Measurements from ENCODE around the gene C6orf132. TPM values are rescaled to one million over a fixed set of nuclear protein-coding genes. Genes with fewer than 3 reads are reported as not detected.

The C6orf132 gene
- total and polyA plus RNA-seq, 2 of the 4 experiments (the other 2 are of a cell fraction): 0.72 to 1.7 TPM

DNA sequence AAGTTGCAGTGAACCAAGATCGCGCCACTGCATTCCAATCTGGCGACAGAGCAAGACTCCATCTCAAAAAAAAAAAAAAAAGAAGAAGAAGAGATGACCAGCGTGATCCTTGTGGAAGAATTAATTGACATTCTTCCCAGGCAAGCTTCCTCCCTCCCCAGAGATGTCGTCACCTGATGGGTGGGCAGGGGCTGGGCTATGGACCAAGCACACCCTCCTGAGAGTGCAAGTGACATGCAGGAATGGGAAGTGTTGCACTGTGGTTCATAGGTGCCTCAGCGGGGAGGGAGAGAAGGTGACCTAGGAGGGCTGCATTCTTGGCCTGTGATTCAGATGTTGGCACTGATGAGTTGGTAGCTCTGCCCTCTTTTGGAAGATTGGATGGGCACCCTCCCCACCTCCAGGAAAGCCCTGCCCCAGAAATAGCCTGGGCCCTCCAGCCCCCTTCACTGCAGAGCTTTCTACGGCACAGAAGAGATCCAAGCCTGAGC lies 54.3 kb downstream of the C6orf132 start:
- Histone ChIP-seq H4K5ac (ENCODE audit: low read depth, low read length) (no peak overlapping the region), H3K27ac (ENCODE audit: insufficient read depth, low read length) (no peak overlapping the region), H3K18ac (ENCODE audit: low read depth, low read length) (no peak overlapping the region), H4K91ac (ENCODE audit: insufficient read depth, low read depth, low read length) (no peak overlapping the region; the same call in 1 of the 2 replicates), H2BK20ac (ENCODE audit: low read depth, low read length) (peak overlapping the region; percentile 16; the same call in 1 of the 2 replicates), H3K27me3 (ENCODE audit: control insufficient read depth, insufficient read depth, low read length) (peaks cover 2% of the 10 kb centered on the region; the same call in 1 of the 2 replicates), H3K4me1 (ENCODE audit: control insufficient read depth, insufficient read depth, low read length) (no peaks in the 10 kb centered on the region), H2AFZ (replicated peaks; ENCODE audit: low read length, poor library complexity) (peak overlapping the region; percentile 83), H3K9me1 (ENCODE audit: insufficient read depth, low read length) (peaks cover 3% of the 10 kb centered on the region), H3K4ac (ENCODE audit: low read depth, low read length) (peak overlapping the region; percentile 33), H3K56ac (ENCODE audit: extremely low read depth, insufficient read depth, low read length) (no peak overlapping the region), H3K9ac (ENCODE audit: low read depth, low read length) (no peak overlapping the region), H4K20me1 (ENCODE audit: insufficient read depth, low read length) (no peaks in the 10 kb centered on the region), H3K23ac (ENCODE audit: low read depth, low read length) (no peak overlapping the region), H2BK120ac (ENCODE audit: low read depth, low read length) (0 out of 2 replicates have a peak overlapping the region, but pooled peaks have one; percentile 26), H3K4me3 (ENCODE audit: insufficient read depth, low read depth, low read length) (no peak overlapping the region), H3K4me2 (ENCODE audit: low read depth, low read length) (no peak overlapping the region), H4K8ac (ENCODE audit: low read depth in 2 of 2, low read length in 2 of 2) (0 out of 4 replicates have a peak overlapping the region, but pooled peaks of 1 of the 2 experiments have one; percentile 18), H3K36me3 (ENCODE audit: control insufficient read depth, insufficient read depth, low read length) (no peaks in the 10 kb centered on the region), H2AK5ac (ENCODE audit: low read depth, low read length) (peak overlapping the region; percentile 7; the same call in 1 of the 2 replicates), H2AK9ac (replicated peaks; ENCODE audit: low read depth, low read length, poor library complexity) (peak overlapping the region; percentile 52), H3K79me1 (ENCODE audit: low read depth in 1 of 2, low read length in 2 of 2) (no peaks in the 10 kb centered on the region), H2BK5ac (ENCODE audit: low read depth, low read length, poor library complexity, severe bottlenecking) (no peak overlapping the region), H3K14ac (replicated peaks; ENCODE audit: low read depth, low read length) (0 out of 2 replicates have a peak overlapping the region, but pooled peaks have one; percentile 31), H3K9me3 (ENCODE audit: control insufficient read depth, insufficient read depth, low read length) (no peaks in the 10 kb centered on the region), H2BK15ac (ENCODE audit: low read depth, low read length) (no peak overlapping the region)
- in situ Hi-C loops (cut with MboI; ENCODE audit: low sequenced_read_pairs): loop anchor here (25.0 kb wide), 1 partner anchor 799 kb away; the partner anchor contains the start of gene RPL7L1
- no peak for TF ChIP-seq RFX5 (IDR thresholded peaks at IDR 0.05; ENCODE audit: low read depth, low read length)
- TF ChIP-seq BHLHE40 (IDR thresholded peaks at IDR 0.05; ENCODE audit: low read depth, low read length): no peak
- no peak for TF ChIP-seq USF2 (IDR thresholded peaks at IDR 0.05; ENCODE audit: low read depth, low read length)
- no peak for TF ChIP-seq FOS (IDR thresholded peaks at IDR 0.05; ENCODE audit: low read depth, low read length)
- no peak for TF ChIP-seq CEBPB (IDR thresholded peaks at IDR 0.05; ENCODE audit: low read depth, low read length)
- TF ChIP-seq, protein P1, sequence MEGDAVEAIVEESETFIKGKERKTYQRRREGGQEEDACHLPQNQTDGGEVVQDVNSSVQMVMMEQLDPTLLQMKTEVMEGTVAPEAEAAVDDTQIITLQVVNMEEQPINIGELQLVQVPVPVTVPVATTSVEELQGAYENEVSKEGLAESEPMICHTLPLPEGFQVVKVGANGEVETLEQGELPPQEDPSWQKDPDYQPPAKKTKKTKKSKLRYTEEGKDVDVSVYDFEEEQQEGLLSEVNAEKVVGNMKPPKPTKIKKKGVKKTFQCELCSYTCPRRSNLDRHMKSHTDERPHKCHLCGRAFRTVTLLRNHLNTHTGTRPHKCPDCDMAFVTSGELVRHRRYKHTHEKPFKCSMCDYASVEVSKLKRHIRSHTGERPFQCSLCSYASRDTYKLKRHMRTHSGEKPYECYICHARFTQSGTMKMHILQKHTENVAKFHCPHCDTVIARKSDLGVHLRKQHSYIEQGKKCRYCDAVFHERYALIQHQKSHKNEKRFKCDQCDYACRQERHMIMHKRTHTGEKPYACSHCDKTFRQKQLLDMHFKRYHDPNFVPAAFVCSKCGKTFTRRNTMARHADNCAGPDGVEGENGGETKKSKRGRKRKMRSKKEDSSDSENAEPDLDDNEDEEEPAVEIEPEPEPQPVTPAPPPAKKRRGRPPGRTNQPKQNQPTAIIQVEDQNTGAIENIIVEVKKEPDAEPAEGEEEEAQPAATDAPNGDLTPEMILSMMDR (conservative IDR thresholded peaks at IDR 0.05; ENCODE audit: low read depth, low read length): no peak
- TF ChIP-seq SMC3 (IDR thresholded peaks at IDR 0.05; ENCODE audit: low read depth, low read length): no peak
- no peak for TF ChIP-seq RAD21 (IDR thresholded peaks at IDR 0.05; ENCODE audit: low read length)
- TF ChIP-seq MXI1 (IDR thresholded peaks at IDR 0.05; ENCODE audit: borderline replicate concordance, low read depth, low read length): no peak
- TF ChIP-seq MAZ (IDR thresholded peaks at IDR 0.05; ENCODE audit: borderline replicate concordance, low read depth, low read length): no peak
- no peak for TF ChIP-seq RCOR1 (IDR thresholded peaks at IDR 0.05; ENCODE audit: insufficient replicate concordance, low read length)
- TF ChIP-seq CHD1 (IDR thresholded peaks at IDR 0.05; ENCODE audit: low read depth, low read length): no peak
- TF ChIP-seq NFE2L2 (IDR thresholded peaks at IDR 0.05; ENCODE audit: low read depth, low read length): no peak
- no peak for TF ChIP-seq MAFK (IDR thresholded peaks at IDR 0.05; ENCODE audit: low read depth, low read length)
- WGBS, 2 experiments (ENCODE audit: extremely low coverage in 2 of 2, insufficient read length in 1 of 2): no CpG with 5 or more reads among the region's 7 CpGs
- DNase-seq (peak; percentile 54), ATAC-seq (ENCODE audit: low read depth) (peak; percentile 52)
- dilution Hi-C loops (cut with HindIII; ENCODE audit: low sequenced_read_pairs, unreplicated experiment): no loop called here
- intact Hi-C loops (cut with micrococcal nuclease): no loop called here
- BruUV-seq (replicated peaks): no TSS peak
- CTCF ChIA-PET: interaction anchor here (0.7 kb wide), 1 partner anchor 460 kb away, joined by 3 read pairs; no protein-coding TSS in a partner anchor
- POLR2A ChIA-PET (ENCODE audit: unreplicated experiment): no interaction called here

All from IMR-90 (cell line).